Measurements from ENCODE around the gene PABPN1L.

Gene PABPN1L

DNA sequence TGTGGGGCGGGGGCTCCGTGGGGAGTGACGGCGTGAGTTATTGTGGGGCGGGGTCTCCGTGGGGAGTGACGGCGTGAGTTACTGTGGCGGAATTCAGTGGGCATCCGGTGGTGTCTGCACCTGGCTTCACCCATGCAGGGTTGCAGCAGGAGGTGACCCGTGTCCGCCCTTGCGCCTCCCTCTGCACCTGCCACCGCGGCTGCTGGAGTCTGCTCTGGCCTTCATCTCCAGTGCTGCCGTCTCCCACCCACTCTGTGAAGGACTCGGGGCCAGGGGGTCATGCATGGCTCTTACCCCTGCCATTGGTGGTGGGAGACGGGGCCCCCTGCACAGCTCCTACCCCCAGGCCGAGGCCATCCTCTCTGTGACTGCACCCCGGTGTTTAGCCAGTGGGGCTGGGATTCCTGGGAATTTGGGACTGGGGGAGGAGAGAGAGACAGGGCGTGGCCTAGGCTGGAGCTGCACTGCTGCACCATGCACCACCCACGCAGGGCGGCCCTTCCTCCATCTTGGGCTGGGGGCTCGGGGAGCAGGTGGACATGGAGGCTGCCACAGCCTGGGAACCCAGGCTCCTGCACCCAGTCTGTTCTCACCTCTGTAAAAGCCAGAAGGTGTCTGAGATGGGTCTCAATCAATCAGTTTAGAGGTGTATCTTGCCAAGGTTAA is 1.3 kb upstream of the PABPN1L start:
- no peak for FAIRE-seq

DNA sequence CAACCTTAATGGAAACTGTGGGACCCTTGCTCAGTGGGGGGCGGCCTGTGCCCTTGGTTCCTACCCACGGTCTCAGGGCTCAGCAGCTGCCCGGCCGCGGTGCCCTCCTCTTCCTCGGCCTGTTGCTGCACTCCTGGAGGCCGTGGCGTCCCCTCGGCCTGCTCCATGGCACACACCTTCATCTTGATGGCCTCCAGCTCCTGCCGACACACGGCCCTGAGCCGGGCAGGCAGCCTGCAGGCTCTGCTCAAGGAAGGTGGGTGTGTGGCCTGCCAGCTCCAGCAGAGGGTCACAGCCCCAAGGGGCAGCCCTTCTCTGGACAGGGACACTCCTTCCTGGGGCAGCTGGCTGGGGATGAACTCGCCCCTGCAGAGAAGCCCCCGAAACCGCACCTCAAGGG is 718 bp downstream of the PABPN1L start:
- FAIRE-seq, result no peak

DNA sequence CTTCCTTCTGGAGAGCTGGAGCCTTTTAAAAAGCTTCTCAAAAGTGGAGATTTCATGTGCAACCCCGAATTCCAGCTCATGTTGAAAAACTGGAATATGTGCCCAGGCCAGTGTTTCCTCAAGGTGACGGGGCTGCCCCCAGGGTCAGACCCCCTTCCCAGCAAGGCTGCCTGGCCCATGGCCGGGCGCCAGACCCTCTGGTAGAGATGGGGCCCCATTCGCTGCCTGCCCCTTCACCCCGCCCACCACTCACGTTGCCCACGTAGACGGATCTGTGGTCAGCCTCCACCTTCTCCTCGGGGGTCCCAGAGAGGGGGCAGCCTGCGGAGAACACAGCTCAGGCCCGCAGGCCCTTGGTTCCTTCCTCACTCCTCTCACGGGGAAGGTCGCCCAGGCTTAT is 1.1 kb downstream of the PABPN1L start:
- FAIRE-seq, result no peak

DNA sequence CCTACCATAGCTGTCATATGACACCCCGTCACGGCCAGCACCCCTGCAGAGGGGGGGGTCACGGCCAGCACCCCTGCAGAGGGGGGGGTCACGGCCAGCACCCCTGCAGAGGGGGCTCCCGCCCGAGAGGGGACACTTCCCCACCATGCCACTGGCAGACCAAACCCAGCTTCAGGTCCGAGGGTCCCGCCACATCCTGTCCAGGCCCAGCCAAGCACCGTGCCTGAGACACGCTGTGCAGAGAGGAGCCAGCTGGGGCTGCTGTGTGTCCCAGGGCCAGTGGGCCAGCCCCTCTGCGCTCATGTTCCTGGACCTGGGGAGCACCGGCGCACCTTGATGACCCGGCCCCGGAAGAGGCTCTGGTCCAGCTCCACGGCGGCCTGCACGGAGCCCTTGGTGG is 1.9 kb downstream of the PABPN1L start:
- no peak for FAIRE-seq

DNA sequence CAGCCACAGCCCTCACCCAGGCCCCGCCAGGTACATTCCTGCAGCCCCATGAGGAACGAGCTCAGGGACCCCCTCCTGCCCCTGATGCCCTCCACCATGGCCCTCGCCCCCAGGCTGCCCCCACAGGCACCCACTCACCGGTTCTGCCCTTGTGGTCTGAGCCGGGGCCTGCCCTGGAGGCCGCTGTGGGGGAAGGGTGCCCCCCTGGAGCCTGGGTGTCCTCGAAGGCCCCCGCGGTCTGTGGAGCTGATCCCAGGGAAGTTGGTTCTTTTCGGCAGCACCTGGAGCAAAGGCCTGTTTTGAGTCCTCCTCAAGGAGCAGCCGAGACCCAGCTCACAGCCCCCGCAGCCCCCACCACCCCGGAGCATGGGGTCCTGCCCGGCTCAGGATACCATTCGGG is 2.4 kb downstream of the PABPN1L start:
- no peak for FAIRE-seq

DNA sequence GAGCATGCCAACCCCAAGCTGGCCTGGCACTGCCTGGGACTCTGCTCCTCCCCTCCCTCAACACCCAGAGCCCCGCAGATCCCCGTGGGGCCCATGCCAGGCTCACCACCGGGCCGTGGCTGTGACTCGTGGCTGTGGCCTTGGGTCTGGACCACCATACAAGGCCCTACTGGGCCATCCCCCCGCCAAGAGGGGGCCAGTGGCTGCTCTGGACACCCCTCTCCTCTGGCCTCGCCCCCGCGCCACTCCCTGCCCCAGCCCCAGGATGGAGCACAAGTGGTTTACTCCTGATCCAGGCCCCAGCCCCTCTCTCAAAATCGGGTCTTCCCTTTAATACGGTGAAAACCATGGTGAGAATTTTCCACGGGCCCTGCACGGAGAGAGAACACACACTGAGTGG is 3.0 kb downstream of the PABPN1L start:
- FAIRE-seq, result no peak

DNA sequence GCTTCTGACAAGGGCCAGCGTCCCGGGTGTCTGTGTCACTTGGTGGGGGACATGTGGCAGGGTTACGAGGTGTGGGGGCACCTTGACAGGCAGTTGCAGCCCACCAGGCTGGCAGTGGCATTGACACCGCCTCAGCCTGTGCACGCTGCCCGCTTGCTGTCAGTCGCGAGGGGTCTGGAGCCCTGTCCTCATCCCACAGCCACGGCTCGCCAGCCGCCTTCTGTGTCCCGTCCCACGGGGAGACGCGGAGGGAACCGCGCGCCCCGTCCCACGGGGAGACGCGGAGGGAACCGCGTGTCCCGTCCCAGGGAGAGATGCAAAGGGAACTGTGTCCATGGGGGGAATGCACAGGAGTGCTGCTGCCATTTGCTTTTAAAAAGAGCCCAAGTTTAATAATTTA is 3.5 kb downstream of the PABPN1L start:
- no peak for FAIRE-seq

DNA sequence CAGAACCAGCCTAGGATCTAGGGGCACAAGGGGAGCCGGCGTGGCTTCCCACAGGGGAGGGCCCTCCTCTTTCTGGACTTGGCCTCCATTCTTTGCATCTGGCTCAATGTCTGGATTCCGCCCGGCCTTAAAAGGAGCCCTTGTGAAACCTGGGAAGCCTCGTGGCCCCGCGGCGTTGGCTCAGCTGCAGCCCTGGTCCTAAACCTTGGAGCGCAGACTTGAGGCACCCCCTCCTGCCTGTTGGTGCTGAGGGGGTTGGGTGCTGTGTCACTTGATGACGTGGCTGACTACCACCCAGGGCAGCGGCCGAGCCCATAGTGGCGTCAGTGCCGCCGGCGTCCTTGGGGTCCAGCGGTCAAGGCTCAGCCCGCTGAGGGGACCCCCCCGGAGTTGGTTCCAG is 5.1 kb downstream of the PABPN1L start:
- no peak for FAIRE-seq

DNA sequence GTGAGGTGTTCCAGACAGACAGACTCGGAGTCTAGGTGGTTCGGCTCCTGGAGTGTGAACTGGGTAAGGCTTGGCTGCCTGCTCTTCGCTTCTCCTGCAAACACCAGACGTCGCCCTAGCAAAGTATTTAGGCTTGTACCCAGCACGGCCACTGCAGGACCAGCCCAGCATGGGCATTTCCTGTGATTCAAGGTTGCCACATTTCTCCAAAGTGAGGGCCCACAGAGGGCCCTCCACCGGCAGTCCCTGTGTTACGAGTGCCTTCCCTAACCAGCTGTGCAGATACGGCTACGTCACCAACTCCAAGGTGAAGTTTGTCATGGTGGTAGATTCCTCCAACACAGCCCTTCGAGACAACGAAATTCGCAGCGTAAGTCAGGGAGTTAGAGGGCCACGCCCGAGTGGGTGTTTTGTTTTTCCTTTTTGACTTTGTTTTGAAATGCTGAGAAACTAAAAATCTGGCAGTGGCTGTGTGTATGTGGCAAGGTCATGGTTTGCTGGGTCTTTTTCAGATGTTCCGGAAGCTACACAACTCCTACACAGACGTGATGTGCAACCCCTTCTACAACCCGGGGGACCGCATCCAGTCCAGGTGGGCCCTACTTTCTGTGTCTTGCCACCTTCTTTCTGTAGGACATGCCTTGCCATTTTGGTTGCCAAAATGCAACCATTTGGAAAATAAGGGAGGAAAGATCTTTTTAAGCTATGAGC is 6.9 kb downstream of the PABPN1L start:
- no peak for FAIRE-seq

DNA sequence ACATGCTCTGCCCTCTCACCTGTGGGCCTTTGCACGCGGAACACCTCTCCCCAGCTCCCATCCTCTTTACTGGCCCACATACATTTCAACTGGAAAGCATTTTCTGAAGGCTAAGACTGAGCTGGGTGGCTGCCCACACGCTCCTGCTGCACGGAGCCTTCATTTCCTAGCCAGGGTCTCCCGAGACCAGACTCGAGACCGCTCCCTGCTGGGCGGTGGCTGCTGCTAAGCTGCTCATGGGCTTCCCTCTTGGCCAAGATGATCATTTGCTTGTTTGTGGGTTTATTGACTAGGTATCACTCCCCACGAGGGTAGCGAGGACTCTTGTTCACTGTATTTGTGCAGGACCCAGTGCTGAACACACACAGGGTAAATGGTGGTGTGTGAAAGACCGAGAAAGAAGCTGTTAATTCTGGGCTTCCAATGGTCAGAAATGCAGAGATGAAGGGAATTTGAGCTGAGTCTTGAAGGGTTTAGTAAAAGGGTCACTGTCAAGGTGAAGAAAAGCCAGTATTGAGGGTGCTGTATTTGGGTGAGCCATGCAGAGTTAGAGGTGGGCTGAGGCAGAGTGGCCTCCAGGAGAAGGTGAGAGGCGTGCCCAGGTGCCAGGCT is 8.6 kb downstream of the PABPN1L start:
- FAIRE-seq, result peak; percentile 45

DNA sequence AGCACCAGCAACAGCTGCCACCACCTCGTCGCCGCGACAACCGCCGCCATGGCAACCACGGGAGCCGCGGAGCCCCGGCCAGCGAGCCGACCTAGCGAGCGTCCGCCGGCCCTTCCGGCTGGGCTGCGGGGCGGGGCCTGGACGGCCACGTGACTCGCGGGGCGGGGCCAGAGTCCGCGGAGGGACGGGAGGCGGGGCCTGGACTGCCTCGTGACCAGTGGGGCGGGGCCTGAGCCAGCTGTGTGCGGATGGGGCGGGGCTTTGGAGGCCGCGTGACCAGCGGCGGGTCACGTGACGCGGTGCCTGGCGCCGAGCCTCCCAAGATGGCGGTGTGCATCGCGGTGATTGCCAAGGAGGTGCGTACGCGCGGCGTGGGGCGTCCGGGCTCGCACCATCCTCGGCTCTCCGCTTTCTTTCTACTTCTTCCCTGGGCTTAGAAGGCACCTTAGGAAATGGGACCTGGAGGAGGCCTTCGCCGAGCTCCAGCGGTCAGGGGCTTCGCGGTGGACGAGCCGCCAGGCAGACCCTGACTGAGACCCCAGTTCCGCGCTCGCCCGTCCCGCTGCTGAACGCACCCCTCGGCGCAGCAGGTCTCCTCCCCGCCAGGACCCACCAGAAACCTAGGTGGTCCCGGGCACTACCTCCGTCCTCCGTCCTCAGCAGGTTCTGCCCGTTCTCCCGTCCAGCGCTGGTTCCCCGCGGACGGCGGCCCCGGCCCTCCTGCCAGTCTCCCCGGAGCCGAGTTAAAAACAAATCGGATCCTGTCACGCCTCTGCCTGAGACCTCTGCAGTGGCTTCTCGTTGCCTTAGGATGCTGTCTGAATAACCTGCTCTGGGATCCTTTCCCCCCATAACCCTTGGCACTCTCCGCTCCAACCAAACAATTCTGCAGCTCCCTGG is 9.4 kb downstream of the PABPN1L start, which contains the start of the genes GALNS and TRAPPC2L:
Gene GALNS, minus strand, starts transcription at position 120 of the 900 bp plus-strand sequence. Its CDS starts 70 bp downstream, at position 50.
Gene TRAPPC2L, plus strand, starts transcription at position 300 of the 900 bp plus-strand sequence. Its CDS starts 24 bp downstream, at position 324.
- peak; percentile 50 for FAIRE-seq

DNA sequence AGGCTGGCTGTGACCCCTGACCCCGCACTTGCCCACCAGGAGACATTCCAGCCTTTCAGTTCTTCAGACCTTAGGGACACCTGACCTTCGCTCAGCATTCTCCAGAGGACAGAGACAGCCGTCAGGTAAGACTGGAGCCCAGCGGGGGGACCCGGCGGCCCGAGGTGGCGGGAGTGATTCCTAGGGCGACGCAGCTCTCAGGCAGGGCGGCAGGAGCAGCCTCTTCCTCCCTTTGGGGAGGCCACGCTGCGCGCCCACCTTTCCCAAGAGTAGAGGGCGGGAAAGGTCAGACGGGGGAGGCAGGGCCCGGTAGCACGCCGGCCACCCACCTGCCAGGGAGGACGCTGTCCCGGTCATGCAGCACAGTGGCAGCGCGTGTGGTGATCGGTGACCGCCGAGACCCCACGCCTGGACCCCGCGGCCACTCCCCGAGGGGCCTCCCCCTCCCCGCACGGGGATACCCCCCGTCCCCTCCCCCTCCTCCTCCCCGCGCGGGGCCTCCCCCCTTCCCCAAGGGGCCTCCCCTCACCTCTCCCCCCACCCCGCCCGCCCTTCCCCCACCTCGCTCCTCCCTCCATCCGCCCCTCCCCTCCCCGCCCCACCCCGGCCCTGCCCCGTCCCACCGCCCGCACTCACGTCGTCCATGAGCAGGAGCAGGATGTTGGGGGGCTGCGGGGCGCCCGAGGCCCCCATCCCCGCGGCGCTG is 10.2 kb downstream of the PABPN1L start:
- FAIRE-seq, result no peak

DNA sequence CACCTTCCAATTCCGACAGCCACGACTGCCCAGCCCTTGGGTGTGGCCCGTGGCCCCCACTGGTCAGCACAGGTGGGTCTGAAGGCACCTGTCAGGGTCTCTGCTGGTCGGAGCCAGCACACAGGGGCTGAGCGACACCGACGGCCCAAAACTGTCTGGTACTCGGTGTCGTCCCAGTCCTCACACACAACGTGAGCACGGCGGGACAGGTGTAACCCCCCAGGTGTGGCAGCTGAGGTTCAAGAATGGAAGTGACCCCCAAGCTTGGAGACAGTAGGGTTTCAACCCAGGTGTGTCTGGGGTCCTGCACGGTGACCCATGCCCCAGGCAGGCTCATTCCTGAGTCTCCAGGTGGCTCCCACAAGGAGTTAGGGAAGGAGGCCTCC is 10.7 kb downstream of the PABPN1L start:
- no peak for FAIRE-seq

DNA sequence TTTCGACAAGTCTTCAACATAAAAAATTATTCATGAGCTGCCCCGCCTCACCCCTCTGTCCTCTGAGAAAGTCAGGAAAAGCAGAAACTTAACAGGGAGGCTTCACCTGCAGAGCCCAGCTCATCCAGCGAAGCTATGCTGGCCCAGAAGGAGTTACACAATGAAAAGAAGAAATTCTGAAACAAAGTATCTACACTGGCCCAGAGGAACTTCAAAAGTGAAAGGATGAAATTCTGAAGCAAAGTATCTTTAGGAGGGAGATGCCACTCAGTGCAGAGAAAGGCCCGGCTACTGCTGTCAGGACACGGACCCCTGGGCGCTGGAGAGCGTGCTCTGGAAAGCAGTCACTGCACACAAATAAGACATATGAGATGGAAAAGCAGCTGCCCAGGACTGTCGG is 11.3 kb downstream of the PABPN1L start:
- FAIRE-seq, result no peak

DNA sequence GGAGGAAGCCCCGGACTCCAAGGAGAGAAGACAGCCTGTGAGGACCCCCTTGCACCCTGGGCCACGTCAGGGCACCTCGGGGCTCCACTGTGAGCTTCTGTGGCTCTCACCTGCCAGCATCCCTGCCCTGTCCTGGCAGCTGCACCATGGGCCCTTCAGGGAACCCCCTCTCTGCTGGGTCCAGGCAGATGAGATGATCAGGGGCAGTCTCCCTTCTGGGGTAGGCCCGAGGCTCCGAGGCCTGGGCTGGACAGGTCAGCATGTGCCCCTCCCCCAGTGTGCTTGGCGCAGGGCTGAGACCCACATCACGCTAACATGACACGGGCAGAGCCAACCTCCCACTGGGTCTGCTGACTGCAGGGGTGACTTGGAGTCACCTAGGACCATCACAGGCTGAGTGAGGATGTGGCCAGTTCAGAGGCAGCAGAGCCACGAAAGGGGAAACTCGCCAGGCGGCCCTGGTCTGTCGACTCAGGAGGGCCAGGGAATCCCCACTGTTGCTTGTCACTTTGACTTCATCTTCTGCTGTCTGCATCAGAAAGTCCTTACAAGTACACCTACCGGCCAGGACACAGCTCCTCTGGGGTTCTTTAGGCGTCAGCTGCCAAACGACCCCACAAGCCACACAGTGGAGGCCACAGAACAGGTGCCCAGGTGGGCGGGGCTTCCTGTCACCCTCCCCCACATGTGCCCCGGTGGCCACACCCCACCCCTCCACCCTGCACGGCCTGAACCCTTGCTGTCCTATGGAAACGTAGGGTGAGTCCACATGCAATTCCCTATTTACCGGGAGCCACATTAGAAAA is 12.0 kb downstream of the PABPN1L start:
- no peak for FAIRE-seq

DNA sequence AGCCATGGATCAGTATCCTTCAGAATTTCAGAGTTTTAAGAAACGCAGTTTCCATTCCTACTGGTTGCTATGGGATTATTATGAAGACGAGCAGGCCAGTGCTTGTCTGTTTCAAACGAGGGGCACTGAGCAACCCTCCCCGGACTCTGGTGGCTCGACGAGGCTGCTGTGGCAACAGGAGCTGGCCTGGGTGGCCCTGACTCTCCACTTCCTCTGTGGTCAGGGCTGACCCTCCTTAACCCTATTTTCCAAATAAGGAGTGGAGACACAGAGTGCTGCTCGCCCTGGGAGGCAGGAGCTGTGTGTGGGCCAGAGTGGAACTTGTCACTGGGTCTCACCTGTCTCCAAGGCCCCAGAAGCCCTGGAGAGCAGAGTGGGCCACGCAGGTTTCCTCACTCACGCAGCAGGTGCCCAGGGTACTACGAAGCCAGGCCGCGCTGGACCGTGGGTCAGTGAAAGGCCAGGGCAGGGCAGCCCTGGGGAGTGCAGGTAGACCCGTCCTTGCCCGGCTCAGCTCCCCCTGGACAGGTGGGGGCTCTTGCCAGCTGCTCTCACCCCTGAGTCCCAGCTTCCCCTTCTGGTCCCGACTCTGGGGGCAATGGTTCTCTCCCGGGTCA is 13.0 kb downstream of the PABPN1L start:
- FAIRE-seq, result no peak

DNA sequence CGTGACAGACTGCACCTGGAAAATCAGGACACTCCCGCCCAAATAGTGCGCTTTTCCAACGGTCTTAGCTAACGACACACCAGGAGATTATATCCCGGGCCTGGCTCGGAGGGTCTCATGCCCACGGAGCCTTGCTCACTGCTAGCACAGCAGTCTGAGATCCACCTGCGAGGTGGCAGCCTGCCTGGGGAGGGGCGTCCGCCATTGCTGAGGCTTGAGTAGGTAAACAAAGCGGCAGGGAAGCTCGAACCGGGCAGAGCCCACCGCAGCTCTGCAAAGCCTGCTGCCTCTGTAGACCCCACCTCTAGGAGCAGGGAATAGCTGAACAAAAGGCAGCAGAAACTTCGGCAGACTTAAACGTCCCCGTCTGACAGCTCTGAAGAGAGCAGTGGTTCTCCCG is 14.8 kb downstream of the PABPN1L start:
- no peak for FAIRE-seq

DNA sequence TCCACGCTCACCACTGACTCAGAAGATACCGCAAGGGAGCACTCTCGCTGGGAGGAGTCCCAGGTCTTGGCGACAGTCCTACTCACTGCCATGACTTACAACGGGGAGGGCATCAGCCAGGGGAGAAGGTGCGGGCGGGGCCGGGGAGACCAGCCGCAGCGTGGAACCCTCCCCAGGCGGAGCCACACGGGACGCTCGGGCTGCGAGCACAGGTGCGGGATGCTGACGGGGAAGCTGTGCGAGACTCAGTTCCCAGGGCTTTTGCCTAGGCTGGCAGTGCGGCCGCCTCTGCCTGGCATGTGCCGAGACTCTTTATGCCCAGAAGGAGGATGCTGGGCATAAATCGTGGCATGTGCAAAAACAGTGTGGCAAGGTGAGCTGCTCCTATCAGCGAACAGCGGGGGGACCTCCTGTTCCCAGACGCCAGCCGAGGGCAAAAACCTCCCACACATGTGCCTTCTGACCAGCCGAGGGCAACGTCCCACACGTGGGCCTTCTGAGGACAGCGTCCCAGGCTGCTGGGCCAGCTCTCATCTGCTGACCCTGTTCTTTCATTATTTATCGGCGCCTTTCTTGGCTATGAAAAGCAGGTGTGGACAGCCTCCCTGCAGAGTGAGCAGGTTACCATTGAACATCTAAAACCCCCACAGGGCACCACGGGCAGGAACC is 15.8 kb downstream of the PABPN1L start:
- FAIRE-seq, result no peak

DNA sequence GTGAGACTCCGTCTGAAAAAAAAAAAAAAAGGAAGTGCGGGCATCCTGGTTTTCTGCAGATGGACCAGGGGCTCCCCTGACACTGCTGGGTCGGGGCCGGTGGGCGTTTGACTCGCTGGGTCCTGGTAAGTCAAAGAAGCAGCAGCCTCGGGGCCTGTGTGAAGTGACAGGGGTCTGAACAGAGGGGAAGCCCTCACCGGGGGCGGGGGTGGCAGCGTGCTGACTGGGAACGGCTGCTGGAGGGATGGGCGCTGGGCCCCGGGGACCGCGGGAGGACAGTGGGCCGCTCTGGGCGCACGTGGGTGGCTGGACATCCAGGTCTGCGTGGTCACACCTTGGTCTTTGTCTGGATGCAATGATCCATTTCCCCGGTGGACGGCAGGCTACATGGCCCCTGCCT is 17.9 kb downstream of the PABPN1L start:
- FAIRE-seq, result no peak

DNA sequence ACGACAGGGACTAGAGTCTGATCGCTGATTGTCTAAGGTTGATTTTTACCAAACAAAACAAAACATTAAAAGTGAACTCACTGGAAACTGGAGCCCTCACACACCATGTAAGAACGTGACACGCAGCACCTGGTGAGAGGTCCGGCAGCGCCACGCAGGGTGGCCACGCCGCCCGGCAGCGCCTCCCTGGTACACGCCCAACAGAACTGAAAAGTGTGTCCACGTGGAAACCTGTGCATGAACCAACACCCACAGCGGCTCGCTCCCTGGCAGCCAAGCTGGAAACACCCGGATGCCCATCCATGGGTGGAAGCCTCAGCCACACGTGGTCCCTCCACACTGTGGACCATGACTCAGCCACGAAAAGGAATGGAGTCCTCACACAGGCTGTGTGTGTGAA is 18.8 kb downstream of the PABPN1L start:
- FAIRE-seq, result no peak

DNA sequence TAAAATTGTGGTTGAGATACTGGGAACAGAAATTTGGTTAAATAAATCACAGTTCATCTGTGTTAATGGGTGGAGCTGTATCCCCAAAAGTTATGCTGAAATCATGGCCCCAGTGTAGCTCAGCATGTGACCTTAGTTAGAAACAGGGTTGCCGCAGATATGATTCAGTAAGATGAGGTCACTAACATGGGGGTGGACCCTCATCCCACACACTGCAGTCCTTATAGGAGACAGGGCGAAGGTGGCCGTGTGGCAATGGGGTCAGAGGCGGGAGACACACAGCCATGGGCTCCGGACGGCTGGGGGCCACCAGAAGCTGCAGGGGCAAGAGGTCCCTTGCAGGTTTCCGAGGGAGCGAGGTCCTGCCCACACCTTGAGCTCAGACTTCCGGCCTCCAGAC is 20.4 kb downstream of the PABPN1L start:
- FAIRE-seq, result no peak
